ENCODE results near the gene GPR4. TPM values are rescaled to one million over a fixed set of nuclear protein-coding genes. Genes with fewer than 3 reads are reported as not detected.

The GPR4 gene
- total and polyA plus RNA-seq, 2 of the 4 experiments (the other 2 are of a cell fraction), result 0.02 TPM; not detected in 1

GRCh38 chr19:45636902-45637301, 34.9 kb upstream of the GPR4 start:
- POLR2A ChIA-PET (ENCODE audit: unreplicated experiment), result interaction anchor here (0.5 kb wide), 1 partner anchor 156 kb away, joined by 3 read pairs; the partner anchor contains the start of gene DMWD
- dilution Hi-C loops (cut with HindIII; ENCODE audit: low sequenced_read_pairs, unreplicated experiment), result no loop called here

More at GRCh38 chr19:45636902-45637301, 34.9 kb upstream of the GPR4 start:
- H2AK5ac ChIP-seq (ENCODE audit: low read depth, low read length), result no peak overlapping the region
- H3K4me2 ChIP-seq (ENCODE audit: low read depth, low read length), result no peak overlapping the region
- no peaks in the 10 kb centered on the region for H3K9me3 ChIP-seq (ENCODE audit: control insufficient read depth, insufficient read depth, low read length)
- H2BK5ac ChIP-seq (ENCODE audit: low read depth, low read length, poor library complexity, severe bottlenecking), result no peak overlapping the region
- peaks cover 22% of the 10 kb centered on the region for H3K4me1 ChIP-seq (ENCODE audit: control insufficient read depth, insufficient read depth, low read length)
- H2BK20ac ChIP-seq (ENCODE audit: low read depth, low read length), result no peak overlapping the region
- no peak overlapping the region for H3K23ac ChIP-seq (ENCODE audit: low read depth, low read length)
- H3K36me3 ChIP-seq (ENCODE audit: control insufficient read depth, insufficient read depth, low read length), result peaks cover 2% of the 10 kb centered on the region; the same call in 1 of the 2 replicates
- H3K27me3 ChIP-seq (ENCODE audit: control insufficient read depth, insufficient read depth, low read length), result no peaks in the 10 kb centered on the region
- no peak overlapping the region for H3K56ac ChIP-seq (ENCODE audit: extremely low read depth, insufficient read depth, low read length)
- no peak overlapping the region for H3K9ac ChIP-seq (ENCODE audit: low read depth, low read length)
- intact Hi-C loops (cut with micrococcal nuclease), result no loop called here
- H3K9me1 ChIP-seq (ENCODE audit: insufficient read depth, low read length), result peaks cover 4% of the 10 kb centered on the region; the same call in 1 of the 2 replicates
- H2BK120ac ChIP-seq (ENCODE audit: low read depth, low read length), result no peak overlapping the region
- DNase-seq (no peak), ATAC-seq (ENCODE audit: low read depth) (no peak)
- no peak overlapping the region for H3K4me3 ChIP-seq (ENCODE audit: insufficient read depth, low read depth, low read length)
- CTCF ChIA-PET, result no interaction called here
- no peak overlapping the region for H3K27ac ChIP-seq (ENCODE audit: insufficient read depth, low read length)
- H3K18ac ChIP-seq (ENCODE audit: low read depth, low read length), result no peak overlapping the region
- WGBS, 2 experiments (ENCODE audit: extremely low coverage in 2 of 2, insufficient read length in 1 of 2), result no CpG with 5 or more reads among the region's 2 CpGs
- no TSS peak for BruUV-seq (replicated peaks)
- no peak for TF ChIP-seq NFE2L2 (IDR thresholded peaks at IDR 0.05; ENCODE audit: low read depth, low read length)
- TF ChIP-seq MAFK (IDR thresholded peaks at IDR 0.05; ENCODE audit: low read depth, low read length), result no peak
- TF ChIP-seq CEBPB (IDR thresholded peaks at IDR 0.05; ENCODE audit: low read depth, low read length), result no peak
- TF ChIP-seq CHD1 (IDR thresholded peaks at IDR 0.05; ENCODE audit: low read depth, low read length), result no peak
- no peak for TF ChIP-seq MXI1 (IDR thresholded peaks at IDR 0.05; ENCODE audit: borderline replicate concordance, low read depth, low read length)
- TF ChIP-seq RFX5 (IDR thresholded peaks at IDR 0.05; ENCODE audit: low read depth, low read length), result no peak
- no peak for TF ChIP-seq CTCF (conservative IDR thresholded peaks at IDR 0.05; ENCODE audit: low read depth, low read length)
- TF ChIP-seq USF2 (IDR thresholded peaks at IDR 0.05; ENCODE audit: low read depth, low read length), result no peak
- TF ChIP-seq FOS (IDR thresholded peaks at IDR 0.05; ENCODE audit: low read depth, low read length), result no peak
- TF ChIP-seq, protein P1, sequence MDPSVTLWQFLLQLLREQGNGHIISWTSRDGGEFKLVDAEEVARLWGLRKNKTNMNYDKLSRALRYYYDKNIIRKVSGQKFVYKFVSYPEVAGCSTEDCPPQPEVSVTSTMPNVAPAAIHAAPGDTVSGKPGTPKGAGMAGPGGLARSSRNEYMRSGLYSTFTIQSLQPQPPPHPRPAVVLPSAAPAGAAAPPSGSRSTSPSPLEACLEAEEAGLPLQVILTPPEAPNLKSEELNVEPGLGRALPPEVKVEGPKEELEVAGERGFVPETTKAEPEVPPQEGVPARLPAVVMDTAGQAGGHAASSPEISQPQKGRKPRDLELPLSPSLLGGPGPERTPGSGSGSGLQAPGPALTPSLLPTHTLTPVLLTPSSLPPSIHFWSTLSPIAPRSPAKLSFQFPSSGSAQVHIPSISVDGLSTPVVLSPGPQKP (IDR thresholded peaks at IDR 0.05; ENCODE audit: borderline replicate concordance, low read depth, low read length), result no peak
- H4K5ac ChIP-seq (ENCODE audit: low read depth, low read length), result no peak overlapping the region
- no peak overlapping the region for H3K14ac ChIP-seq (replicated peaks; ENCODE audit: low read depth, low read length)
- in situ Hi-C loops (cut with MboI; ENCODE audit: low sequenced_read_pairs), result no loop called here
- H4K91ac ChIP-seq (ENCODE audit: insufficient read depth, low read depth, low read length), result no peak overlapping the region
- no peak overlapping the region for H4K8ac ChIP-seq (ENCODE audit: low read depth in 2 of 2, low read length in 2 of 2)
- no peaks in the 10 kb centered on the region; the same call in 1 of the 2 replicates for H4K20me1 ChIP-seq (ENCODE audit: insufficient read depth, low read length)
- H3K4ac ChIP-seq (ENCODE audit: low read depth, low read length), result no peak overlapping the region
- peaks cover 14 to 40% of the 10 kb centered on the region in 2 experiments for H3K79me1 ChIP-seq (ENCODE audit: low read depth in 1 of 2, low read length in 2 of 2)
- no peak overlapping the region for H2BK15ac ChIP-seq (ENCODE audit: low read depth, low read length)
- no peak overlapping the region for H2AFZ ChIP-seq (replicated peaks; ENCODE audit: low read length, poor library complexity)
- H2AK9ac ChIP-seq (replicated peaks; ENCODE audit: low read depth, low read length, poor library complexity), result no peak overlapping the region
